ENCODE data around the gene MTA2.
A peak's percentile ranks its signal among the peaks of the same experiment; 100 is the strongest.

The MTA2 gene

GRCh38 chr11:62612366-62613290, 11.0 kb upstream of the MTA2 start, which contains the start of the genes EML3 and ROM1:
Gene EML3, minus strand, starts transcription at chr11:62612775. Its CDS starts 318 bp downstream, at chr11:62612457.
Gene ROM1, plus strand, starts transcription at chr11:62613257. Its CDS starts 25 bp downstream, at chr11:62613282.
- peak; percentile 80 for DNase-seq

GRCh38 chr11:62611705-62612365, 10.2 kb upstream of the MTA2 start:
- DNase-seq, result peak; percentile 53

- no peak for DNase-seq
Measured at GRCh38 chr11:62610814-62611704, 9.4 kb upstream of the MTA2 start.

- DNase-seq, result no peak
Measured at GRCh38 chr11:62610403-62610802, 8.7 kb upstream of the MTA2 start.

GRCh38 chr11:62608776-62609175, 7.1 kb upstream of the MTA2 start:
- no peak for DNase-seq

GRCh38 chr11:62607714-62608113, 6.0 kb upstream of the MTA2 start:
- DNase-seq, result no peak

GRCh38 chr11:62605902-62606301, 4.2 kb upstream of the MTA2 start:
- no peak for DNase-seq

GRCh38 chr11:62605467-62605866, 3.8 kb upstream of the MTA2 start:
- no peak for DNase-seq

GRCh38 chr11:62604460-62605120, 2.9 kb upstream of the MTA2 start:
- no peak for DNase-seq

GRCh38 chr11:62603776-62604299, 2.2 kb upstream of the MTA2 start:
- no peak for DNase-seq

- DNase-seq, result no peak
Measured at GRCh38 chr11:62603072-62603408, 1.4 kb upstream of the MTA2 start.

- peak; percentile 11 for DNase-seq
Measured at GRCh38 chr11:62602141-62603071, 741 bp upstream of the MTA2 start.

- DNase-seq, result peak; percentile 44
Measured at GRCh38 chr11:62601122-62601371, 618 bp downstream of the MTA2 start.

GRCh38 chr11:62600367-62601121, 1.1 kb downstream of the MTA2 start:
- DNase-seq, result no peak

- DNase-seq, result no peak
Measured at GRCh38 chr11:62599901-62600300, 1.8 kb downstream of the MTA2 start.

GRCh38 chr11:62599069-62599696, 2.5 kb downstream of the MTA2 start:
- peak; percentile 97 for DNase-seq

GRCh38 chr11:62595124-62595523, 6.5 kb downstream of the MTA2 start:
- no peak for DNase-seq

- DNase-seq, result peak; percentile 69
Measured at GRCh38 chr11:62593434-62594044, 8.1 kb downstream of the MTA2 start.

- DNase-seq, result no peak
Measured at GRCh38 chr11:62592989-62593421, 8.7 kb downstream of the MTA2 start.

Measured in HCEC 1CT (cell line).